Activated CD4-positive, CD25-positive, alpha-beta regulatory T cell (primary cell): Measurements from ENCODE around the gene IL36G.

Experiments
- DNase-seq, 4 experiments: peaks; one replicate each; lab custom pipeline; 2025; lab: John Stamatoyannopoulos, UW

IL36G gene

GRCh38 chr2:112972423-112973086 is 5.3 kb upstream of the IL36G start:
- no peak for DNase-seq

DNA sequence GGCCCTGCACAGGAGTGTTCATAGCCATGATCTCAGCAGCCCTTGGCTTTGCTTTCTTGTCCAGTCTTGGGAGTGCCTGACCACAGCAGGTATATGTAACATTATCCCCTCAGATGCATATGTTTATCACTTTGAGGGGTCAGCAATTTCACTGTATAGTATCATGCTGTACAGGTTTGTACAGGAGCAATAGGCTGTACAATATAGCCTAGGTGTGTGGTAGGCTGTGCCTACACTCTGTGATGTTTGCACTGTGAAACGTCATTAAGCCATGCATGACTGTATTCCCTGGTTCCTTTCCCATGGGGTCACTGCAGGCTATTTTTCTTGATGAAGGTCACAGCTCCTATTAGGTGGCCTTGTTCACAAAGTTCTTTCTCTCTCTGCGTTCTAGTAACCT is 4.7 kb upstream of the IL36G start:
- DNase-seq = no peak

GRCh38 chr2:112979731-112980130 is 1.9 kb downstream of the IL36G start:
- DNase-seq = no peak

GRCh38 chr2:112980537-112980936 is 2.7 kb downstream of the IL36G start:
- no peak for DNase-seq

- DNase-seq = no peak
Observed at GRCh38 chr2:112985090-112985489, 7.3 kb downstream of the IL36G start.

DNA sequence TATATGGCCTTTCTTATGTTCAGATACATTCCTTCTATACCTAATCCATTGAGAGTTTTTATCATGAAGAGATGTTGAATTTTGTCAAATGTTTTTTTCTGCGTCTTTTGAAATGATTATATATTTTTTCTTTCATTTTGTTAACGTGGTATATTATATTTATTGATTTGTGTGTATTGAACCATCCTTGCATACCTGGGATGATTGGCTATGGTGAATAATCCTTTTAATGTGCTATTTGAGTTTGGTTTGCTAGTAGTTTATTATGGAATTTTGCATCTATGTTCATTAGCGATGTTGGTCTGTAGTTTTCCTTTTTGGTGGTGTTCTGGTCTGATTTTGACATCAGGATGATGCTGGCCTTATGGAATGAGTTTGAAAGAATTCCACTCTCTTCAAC is 11.8 kb downstream of the IL36G start:
- DNase-seq = no peak

GRCh38 chr2:112993831-112994230 is 16.0 kb downstream of the IL36G start:
- no peak for DNase-seq

DNA sequence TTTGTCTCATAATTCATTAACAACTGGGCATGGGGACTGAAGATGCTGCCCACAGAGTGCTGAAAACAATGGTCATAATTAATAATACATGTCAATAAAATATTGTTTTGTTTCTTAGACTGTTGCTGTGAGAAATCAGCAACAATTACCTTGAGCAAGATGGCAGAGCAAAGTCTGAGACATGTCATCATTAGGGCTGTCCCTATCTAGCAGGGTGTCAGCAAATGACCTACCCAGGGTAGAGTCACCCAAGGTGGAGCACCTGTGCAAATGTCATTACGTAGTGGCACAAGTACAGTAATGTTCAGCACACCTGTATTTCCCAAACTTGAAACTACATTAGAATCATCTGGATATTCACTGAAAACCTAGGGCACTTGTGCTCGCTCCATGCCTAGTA is 16.8 kb downstream of the IL36G start:
- DNase-seq = no peak

DNA sequence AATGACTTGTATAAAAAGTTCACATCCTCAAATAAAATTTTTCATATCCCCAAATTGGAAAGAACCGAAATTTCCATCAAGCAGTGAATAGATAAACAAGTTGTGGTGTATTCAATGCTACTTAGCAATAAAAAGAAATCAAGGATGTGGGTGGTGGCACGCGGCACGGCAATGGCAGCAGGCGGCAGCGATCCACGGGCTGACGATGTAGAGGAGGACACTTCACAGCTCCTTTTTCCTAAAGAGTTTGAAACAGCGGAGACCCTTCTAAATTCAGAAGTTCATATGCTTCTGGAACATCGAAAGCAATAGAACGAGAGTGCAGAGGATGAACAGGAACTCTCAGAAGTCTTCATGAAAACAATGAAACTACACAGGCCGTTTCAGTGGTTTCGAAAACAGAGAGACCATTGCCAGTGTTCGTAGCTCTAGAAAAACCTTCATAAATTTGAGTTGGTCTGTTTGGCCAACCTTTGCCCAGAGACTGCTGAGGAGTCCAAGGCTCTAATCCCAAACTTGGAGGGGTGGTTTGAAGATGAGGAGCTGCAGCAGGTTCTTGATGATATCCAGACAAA is 17.6 kb downstream of the IL36G start:
- peak in 1 of 4 experiments; percentile 15 for DNase-seq

DNA sequence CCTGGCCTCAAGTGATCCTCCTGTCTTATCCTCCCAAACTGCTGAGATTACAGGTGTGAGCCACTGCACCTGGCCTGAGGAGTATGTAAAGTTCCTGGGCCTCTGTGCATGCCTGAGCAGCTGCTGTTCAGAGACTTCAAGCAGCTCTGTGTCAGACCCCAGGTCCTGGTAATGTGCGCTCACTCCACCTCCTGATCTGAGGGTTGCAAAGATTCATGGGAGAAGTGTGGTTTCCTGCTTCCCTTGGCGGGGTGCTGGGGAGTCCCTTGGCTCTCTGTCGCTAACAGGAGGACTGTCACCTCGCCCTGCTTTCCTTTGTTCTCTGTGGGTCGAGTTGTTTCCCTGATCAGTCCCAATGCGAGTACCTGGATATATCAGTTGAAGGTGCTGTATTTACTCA is 18.8 kb downstream of the IL36G start:
- peak in 3 of 4 experiments; percentile 8 to 48 (median 47) for DNase-seq

DNA sequence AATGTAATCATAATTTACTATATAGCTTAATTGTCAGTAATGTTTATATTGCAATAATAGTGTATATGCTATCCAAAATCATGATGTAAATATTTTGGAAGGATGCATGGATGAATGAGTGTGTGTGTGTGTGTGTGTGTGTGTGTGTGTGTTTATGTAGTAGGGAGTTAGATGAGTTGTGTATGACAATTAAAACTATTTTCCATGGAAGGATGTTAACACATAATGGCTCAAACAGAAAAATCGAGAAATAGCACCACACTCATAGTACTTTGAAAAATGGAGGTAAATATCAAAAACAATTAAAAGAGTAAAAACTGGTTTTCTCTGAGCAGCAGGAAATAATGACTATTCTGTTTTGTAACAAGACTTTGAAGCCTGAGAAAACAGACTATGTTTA is 19.3 kb downstream of the IL36G start:
- no peak for DNase-seq

DNA sequence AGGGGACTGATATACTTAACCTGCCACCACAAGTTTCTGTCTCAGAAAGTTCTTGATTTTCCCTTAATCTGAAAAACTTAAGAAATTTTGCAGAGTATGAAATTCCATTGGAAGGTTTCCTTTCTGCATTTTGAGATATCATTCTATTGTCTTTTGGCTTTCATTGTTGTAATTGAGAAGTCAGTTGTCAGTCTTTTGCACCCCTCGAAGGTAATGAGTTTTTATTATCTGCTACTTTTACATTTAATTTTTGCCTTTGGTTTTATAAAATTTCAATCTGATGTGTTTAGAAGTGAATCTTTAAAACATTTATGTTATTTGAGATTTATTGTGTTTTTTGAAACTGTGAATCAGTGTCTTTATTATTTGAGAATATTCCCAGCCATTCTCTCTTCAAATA is 22.6 kb downstream of the IL36G start:
- DNase-seq = no peak

- no peak for DNase-seq
Observed at GRCh38 chr2:113002677-113003076, 24.9 kb downstream of the IL36G start.

- no peak for DNase-seq
Observed at GRCh38 chr2:113005030-113005509, 27.3 kb downstream of the IL36G start, which contains the start of gene IL36A. TSS of gene IL36A (plus strand) at chr2:113005459. CDS start at chr2:113005872, 413 bp downstream.

- no peak for DNase-seq
Observed at GRCh38 chr2:113007250-113007649, 29.4 kb downstream of the IL36G start.

- no peak for DNase-seq
Observed at GRCh38 chr2:113009622-113010021, 31.8 kb downstream of the IL36G start.

DNA sequence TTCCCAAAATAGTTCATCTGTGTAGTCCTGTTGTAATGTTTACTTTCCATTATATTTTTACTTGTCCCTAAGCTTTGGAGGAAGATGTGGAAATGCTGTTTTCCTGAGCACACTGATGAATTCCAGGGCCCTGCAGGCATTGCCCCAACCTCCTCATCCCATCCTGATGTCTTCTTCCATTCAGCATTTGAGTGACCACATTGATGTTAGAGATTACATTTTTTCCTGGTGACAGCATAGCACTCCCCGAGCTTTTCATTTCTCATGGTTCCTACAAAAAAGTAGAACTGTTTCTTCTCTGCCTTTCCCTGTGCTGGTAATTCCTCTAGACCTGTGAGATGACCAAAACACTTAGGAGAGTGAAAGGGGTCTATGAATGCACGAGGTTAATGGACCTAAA is 32.3 kb downstream of the IL36G start:
- no peak for DNase-seq

- no peak for DNase-seq
Observed at GRCh38 chr2:113011108-113011507, 33.3 kb downstream of the IL36G start.

- DNase-seq = no peak
Observed at GRCh38 chr2:113012436-113013335, 34.9 kb downstream of the IL36G start.

DNA sequence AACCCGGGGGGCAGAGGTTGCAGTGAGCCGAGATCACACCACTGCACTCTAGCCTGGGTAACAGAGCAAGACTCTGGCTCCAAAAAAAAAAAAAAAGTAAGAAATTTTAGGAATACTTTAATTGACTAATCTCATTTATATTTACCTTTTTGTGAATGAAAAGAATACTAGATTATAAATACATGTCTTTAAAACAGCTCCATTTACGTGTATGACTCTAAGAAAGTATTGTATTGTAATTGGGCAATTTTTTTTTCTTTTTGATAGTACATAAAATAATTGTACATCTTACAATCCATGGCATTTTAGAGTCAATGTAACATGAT is 35.5 kb downstream of the IL36G start:
- no peak for DNase-seq

DNA sequence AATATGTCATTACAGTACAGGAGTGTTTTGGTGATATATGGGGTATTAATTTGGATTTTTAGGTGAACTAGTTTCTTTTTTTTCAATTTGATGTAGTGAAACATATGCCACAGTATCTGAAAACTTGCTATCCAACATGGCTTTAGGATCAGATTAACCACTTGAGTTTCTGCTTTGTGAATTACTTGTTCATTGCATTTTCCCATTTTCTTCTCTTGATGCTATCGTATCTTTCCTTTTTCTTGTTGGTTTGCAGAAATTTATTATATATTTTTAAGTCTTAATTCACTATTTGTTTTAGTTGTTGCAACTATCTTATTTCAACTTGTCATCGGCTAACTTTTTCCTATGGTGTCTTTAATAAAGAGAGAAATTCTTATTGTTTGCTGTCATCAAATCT is 36.3 kb downstream of the IL36G start:
- no peak for DNase-seq

DNA sequence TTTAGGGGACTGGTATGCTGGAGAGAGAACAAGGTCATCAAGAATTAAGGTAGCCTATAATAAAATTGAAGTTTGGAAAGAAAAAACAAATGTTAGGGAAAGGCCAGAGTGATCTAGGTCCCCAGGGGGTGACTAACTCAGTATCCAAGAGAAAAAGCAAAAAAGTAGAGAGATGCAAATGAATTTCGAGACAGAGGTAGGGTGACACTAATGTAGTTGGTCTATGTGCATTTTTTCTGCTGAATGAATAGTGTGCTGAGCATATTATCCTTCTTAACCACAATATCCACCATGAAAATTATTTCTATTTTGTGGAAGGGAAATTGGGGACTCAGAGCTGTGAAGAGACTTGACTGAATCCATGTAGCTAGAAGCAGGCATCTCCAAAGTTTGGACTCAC is 37.2 kb downstream of the IL36G start:
- no peak for DNase-seq

DNA sequence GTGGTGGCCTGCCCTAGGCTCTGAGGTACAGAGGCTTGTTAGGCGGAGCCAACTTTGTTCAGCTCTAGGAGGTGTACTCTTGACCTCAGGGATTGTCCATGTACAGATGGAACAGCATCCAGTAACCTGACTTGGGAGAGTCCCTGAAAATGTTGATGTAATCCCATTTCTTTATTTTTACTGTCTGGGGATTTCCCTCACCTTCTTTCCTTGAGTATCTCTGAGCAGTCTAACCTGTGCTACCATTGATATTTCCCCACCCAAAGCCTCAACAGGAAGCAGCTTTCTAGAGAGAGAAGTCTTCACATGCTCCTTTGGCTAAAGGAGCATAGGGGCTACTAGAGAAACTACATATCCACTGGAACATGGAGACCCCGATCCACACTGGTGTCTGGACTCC is 37.8 kb downstream of the IL36G start:
- no peak for DNase-seq
